Skin epidermis (tissue), 12 donors: ENCODE results near the gene PCDH8.

ENCODE experiments used
- H3K27ac ChIP-seq, 21 experiments: fragments of 200-600 bp; sonication (generic) in 11 of 21; one replicate each; pipeline ENCODE4 v1.5.0; 2020; ENCODE audit warnings: mild to moderate bottlenecking in 3 of 21, inconsistent platforms in 2 of 21, moderate library complexity in 2 of 21
- H3K4me3 ChIP-seq, 7 experiments: fragments of 200-600 bp; sonication (generic) in 2 of 7; one replicate each; pipeline ENCODE4 v1.5.0; 2020; ENCODE audit warnings: inconsistent platforms in 2 of 7, mild to moderate bottlenecking in 2 of 7, moderate library complexity in 1 of 7

PCDH8 gene

GRCh38 chr13:52851137-52851962, 2.9 kb upstream of the PCDH8 start:
- peak overlapping the region; percentile 32 to 59 (median 54) for H3K4me3 ChIP-seq

GRCh38 chr13:52850396-52851136, 2.1 kb upstream of the PCDH8 start:
- peak overlapping the region; percentile 32 to 59 (median 54) for H3K4me3 ChIP-seq
- peak overlapping the region in 5 of 21 experiments; percentile 10 to 54 (median 42) for H3K27ac ChIP-seq

More at GRCh38 chr13:52851137-52851962, 2.9 kb upstream of the PCDH8 start:
- H3K27ac ChIP-seq: peak overlapping the region in 5 of 21 experiments; percentile 10 to 54 (median 42)

GRCh38 chr13:52850072-52850395, 1.6 kb upstream of the PCDH8 start:
- Histone ChIP-seq H3K4me3 (no peak overlapping the region), H3K27ac (no peak overlapping the region)

GRCh38 chr13:52849291-52850071, 1.0 kb upstream of the PCDH8 start:
- H3K27ac ChIP-seq: no peak overlapping the region
- no peak overlapping the region for H3K4me3 ChIP-seq

GRCh38 chr13:52847682-52848432, 583 bp downstream of the PCDH8 start:
- no peak overlapping the region for H3K27ac ChIP-seq
- H3K4me3 ChIP-seq: no peak overlapping the region

GRCh38 chr13:52847322-52847681, 1.1 kb downstream of the PCDH8 start:
- Histone ChIP-seq H3K4me3 (no peak overlapping the region), H3K27ac (no peak overlapping the region)

GRCh38 chr13:52846567-52847321, 1.7 kb downstream of the PCDH8 start:
- Histone ChIP-seq H3K27ac (no peak overlapping the region), H3K4me3 (no peak overlapping the region)

- Histone ChIP-seq H3K4me3 (peak overlapping the region in 1 of 7 experiments; percentile 7), H3K27ac (no peak overlapping the region)
Measured at GRCh38 chr13:52845766-52846566, 2.5 kb downstream of the PCDH8 start.

GRCh38 chr13:52845334-52845761, 3.1 kb downstream of the PCDH8 start:
- no peak overlapping the region for H3K27ac ChIP-seq
- H3K4me3 ChIP-seq: no peak overlapping the region

GRCh38 chr13:52844836-52845235, 3.6 kb downstream of the PCDH8 start:
- Histone ChIP-seq H3K27ac (no peak overlapping the region), H3K4me3 (no peak overlapping the region)

- Histone ChIP-seq H3K27ac (no peak overlapping the region), H3K4me3 (no peak overlapping the region)
Measured at GRCh38 chr13:52842441-52842840, 6.0 kb downstream of the PCDH8 start.

- Histone ChIP-seq H3K4me3 (no peak overlapping the region), H3K27ac (no peak overlapping the region)
Measured at GRCh38 chr13:52840066-52840465, 8.4 kb downstream of the PCDH8 start.

- Histone ChIP-seq H3K27ac (no peak overlapping the region), H3K4me3 (no peak overlapping the region)
Measured at GRCh38 chr13:52838433-52839107, 9.9 kb downstream of the PCDH8 start.

- Histone ChIP-seq H3K4me3 (no peak overlapping the region), H3K27ac (no peak overlapping the region)
Measured at GRCh38 chr13:52837850-52838249, 10.6 kb downstream of the PCDH8 start.

- no peak overlapping the region for H3K27ac ChIP-seq
- no peak overlapping the region for H3K4me3 ChIP-seq
Measured at GRCh38 chr13:52835071-52835839, 13.2 kb downstream of the PCDH8 start.

- H3K27ac ChIP-seq: no peak overlapping the region
- H3K4me3 ChIP-seq: no peak overlapping the region
Measured at GRCh38 chr13:52833296-52833875, 15.1 kb downstream of the PCDH8 start.

- Histone ChIP-seq H3K27ac (no peak overlapping the region), H3K4me3 (no peak overlapping the region)
Measured at GRCh38 chr13:52832313-52832712, 16.1 kb downstream of the PCDH8 start.
